HG02678 (cell line): ENCODE data around the gene ANAPC2.

Source experiments
- ATAC-seq: cut with Tn5 transposase; IDR thresholded peaks from one replicate; pipeline ENCODE4 v1.9.1; 2021; ENCODE audit warnings: mild to moderate bottlenecking, moderate library complexity; ENCODE audit not compliant: unreplicated experiment

The ANAPC2 gene, protein sequence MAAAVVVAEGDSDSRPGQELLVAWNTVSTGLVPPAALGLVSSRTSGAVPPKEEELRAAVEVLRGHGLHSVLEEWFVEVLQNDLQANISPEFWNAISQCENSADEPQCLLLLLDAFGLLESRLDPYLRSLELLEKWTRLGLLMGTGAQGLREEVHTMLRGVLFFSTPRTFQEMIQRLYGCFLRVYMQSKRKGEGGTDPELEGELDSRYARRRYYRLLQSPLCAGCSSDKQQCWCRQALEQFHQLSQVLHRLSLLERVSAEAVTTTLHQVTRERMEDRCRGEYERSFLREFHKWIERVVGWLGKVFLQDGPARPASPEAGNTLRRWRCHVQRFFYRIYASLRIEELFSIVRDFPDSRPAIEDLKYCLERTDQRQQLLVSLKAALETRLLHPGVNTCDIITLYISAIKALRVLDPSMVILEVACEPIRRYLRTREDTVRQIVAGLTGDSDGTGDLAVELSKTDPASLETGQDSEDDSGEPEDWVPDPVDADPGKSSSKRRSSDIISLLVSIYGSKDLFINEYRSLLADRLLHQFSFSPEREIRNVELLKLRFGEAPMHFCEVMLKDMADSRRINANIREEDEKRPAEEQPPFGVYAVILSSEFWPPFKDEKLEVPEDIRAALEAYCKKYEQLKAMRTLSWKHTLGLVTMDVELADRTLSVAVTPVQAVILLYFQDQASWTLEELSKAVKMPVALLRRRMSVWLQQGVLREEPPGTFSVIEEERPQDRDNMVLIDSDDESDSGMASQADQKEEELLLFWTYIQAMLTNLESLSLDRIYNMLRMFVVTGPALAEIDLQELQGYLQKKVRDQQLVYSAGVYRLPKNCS

DNA sequence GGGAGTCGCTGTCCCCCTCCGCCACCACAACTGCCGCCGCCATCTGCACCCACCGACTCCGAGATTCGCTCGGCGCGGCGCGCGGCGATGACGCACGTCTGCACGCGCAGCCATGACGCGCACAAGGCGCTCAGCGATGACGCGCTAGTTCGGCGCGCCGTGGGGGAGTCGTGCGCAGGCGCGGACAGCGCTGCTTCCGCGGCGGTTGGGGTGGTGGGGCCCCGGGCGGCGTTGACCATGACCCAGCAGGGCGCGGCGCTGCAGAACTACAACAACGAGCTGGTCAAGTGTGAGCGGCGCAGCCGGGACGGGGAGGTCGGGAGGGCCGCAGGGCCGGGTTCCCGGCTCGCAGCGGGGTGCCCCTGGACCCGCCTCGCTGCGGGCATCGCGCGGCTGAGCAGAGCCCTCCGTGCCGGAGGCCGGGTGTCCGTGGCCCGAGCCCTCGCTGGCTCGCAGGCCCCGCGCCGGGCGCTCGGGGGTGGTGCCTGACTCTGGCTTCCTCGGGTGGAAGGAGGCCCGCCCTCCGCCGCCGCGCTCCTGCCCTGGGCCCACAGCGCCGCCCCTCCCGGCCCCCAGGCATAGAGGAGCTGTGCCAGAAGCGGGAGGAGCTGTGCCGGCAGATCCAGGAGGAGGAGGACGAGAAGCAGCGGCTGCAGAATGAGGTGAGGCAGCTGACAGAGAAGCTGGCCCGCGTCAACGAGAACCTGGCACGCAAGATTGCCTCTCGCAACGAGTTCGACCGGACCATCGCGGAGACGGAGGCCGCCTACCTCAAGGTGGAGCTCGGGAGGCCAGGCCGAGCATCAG lies at the start of gene ANAPC2, which contains the start of gene SSNA1:
Gene ANAPC2, minus strand, starts transcription at position 71 of the 807 bp plus-strand sequence. Its CDS starts 28 bp downstream, at position 43.
Gene SSNA1, plus strand, starts transcription at position 187 of the 807 bp plus-strand sequence. Its CDS starts 51 bp downstream, at position 238.
- peak; percentile 77 for ATAC-seq

DNA sequence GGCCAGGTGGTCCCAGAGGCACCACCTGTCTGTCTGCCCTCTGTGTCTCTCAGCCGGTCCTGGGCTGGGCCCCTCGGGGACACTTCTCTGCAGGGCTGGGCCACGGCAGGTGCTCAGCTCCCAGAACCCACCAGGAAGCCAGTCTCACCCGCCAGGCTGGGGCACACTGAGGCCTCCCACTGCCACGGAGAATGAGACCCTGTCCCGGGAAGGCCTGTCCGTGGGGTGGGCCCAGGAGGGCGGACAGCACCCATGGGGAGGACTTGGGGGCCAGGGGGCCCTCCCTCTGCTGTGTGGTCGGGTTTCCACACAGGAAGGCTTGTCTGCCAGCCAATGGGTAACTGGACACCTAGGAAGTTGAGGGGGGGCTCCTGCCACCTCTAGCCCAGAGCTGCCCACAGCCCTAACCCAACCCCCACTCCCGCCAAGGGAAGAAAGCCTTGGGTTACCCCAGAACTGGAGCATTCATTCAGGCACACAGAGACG lies 48.6 kb upstream of the ANAPC2 start:
- ATAC-seq = no peak

DNA sequence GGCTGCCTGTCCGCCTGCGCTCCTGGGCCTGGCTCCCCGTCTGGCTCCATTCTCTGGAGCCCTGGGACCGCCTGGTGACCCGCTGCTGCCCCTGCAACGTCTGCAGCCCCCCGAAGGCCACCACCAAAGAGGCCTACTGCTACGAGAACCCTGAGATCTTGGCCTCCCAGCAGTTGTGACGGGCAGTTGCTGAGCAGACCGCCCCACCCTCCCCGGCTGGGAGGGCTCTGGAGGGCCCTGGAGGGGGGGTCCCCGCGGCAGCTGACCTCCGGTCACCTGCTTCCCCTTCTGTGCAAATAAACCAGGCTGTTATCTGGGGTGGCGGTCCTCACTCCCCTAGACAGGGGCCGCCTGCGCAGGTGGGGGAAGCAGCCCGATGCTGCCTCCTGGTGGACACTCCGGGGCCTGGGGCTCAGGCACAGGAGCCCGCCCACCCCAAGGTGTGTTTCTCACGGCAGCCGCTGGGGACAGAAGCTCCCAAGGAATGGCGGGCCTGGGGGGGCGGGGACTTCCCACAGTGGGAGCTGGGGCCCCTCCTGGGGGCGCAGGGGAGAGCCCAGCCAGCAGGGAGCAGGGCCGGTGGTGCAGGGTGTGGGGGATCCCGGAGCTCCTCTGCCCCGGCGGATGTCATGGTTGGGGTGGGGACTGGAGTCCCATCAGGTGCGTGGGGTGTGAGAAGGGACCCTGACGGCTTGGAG lies 48.0 kb upstream of the ANAPC2 start:
- ATAC-seq = no peak

DNA sequence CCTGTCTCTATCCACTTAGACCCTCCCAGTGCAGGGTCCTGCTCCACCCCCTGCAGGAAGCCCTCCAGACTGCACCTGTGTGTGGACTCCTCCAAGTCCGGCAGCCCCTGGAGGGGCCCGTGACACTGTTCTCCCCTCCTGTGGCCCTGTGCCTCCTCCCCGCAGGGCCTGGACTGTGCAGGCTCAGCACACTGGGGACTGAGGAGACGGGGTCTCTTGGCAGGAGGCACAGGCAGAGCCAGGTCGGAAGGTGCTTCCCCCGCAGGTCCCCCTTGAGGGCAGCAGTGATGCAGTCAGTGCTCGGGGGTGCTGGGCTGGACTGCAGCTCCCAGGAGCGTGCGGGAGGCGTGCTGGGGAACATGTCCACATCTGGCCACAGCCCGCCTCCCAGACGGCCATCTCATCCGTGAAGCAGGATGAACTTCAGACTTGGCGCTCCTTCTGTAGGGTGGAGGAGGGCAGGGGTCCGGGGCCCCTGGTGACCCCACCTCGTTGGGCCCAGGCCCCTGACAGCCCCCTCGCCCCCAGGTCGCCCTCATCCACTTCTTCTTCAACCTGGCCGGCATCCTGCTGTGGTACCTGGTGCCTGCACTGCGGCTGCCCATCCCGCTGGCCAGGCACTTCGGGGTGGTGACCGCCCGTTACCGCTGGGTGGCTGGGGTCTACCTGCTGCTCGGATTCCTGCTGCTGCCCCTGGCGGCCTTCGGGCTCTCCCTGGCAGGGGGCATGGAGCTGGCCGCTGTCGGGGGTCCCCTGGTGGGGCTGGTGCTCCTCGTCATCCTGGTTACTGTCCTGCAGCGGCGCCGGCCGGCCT lies 47.3 kb upstream of the ANAPC2 start:
- ATAC-seq = no peak

DNA sequence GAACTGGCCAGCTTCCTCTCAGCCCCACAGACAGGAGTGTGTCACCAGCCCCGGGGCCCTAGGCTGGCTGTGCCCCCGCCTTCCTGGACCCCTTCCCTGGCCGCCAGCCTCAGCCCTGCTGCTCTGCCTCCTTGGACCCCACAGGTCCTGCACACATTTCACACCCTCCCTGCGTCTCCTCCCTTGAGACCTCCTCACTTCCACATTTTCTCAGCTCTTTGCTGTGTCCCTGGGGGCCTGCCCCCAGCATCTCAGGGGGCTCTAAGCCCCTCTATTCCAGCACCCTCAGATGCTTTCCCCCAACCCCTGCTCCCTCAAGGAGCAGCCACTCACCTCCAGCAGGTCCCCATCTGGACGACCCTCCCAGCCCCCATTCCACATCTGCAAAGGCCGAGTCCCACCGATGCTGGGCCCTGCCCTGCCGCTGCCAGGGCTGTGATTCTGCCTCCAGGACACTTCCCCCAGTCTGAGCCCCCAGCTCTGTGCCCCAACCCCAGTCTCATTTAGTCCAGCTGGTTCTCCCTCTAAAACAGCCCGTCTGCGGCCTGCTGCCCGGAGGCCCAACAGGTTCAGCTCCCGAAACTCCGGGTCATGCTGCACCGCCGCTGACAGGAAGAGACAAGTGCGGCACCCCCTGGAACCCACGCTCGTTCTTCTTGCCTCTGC lies 46.5 kb upstream of the ANAPC2 start:
- no peak for ATAC-seq

DNA sequence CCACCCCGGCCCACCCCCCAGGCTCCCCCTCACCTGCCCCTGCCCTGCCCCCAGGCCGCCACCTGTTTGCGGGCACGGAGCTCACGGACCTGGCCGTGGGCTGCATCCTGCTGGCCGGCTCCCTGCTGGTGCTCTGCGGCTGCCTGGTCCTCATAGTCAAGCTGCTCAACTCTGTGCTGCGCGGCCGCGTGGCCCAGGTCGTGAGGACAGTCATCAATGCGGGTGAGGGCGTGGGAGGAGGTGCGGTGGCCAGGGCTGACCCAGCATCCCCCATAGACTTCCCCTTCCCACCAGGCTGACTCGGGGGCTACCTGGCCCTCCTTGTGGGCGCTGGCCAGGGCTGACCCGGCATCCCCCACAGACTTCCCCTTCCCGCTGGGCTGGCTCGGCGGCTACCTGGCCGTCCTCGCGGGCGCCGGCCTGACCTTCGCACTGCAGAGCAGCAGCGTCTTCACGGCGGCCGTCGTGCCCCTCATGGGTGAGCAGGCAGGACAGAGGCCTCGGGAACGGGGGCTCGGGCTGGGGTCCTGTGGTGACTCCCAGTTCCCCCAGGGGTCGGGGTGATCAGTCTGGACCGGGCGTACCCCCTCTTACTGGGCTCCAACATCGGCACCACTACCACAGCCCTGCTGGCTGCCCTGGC lies 45.8 kb upstream of the ANAPC2 start:
- ATAC-seq = no peak

DNA sequence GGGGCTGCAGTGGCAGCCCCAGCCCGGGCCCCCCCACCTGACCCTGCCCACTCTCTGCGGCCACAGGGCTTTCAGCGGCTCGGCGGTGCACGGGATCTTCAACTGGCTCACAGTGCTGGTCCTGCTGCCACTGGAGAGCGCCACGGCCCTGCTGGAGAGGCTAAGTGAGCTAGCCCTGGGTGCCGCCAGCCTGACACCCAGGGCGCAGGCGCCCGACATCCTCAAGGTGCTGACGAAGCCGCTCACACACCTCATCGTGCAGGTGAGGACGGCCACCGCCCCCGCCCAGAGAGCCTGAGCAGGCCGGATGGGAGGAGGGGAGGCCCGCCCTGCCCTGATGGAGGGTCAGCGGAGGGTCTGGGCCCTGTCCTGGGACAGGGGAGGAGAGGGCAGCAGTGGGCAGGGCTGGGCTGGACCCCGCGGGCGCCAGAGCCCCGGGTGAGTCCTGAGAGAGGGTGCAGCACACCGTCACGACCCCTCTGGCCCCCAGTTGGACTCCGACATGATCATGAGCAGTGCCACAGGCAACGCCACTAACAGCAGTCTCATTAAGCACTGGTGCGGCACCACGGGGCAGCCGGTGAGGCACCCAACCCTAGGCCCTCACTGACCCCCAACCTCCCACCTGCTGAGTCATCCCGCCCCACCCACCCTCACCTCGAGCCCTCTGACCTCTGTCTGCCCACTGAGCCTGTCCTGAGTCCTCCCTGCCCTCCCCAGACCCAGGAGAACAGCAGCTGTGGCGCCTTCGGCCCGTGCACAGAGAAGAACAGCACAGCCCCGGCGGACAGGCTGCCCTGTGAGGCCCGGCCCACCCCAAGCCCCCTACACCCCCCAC lies 45.0 kb upstream of the ANAPC2 start:
- no peak for ATAC-seq

DNA sequence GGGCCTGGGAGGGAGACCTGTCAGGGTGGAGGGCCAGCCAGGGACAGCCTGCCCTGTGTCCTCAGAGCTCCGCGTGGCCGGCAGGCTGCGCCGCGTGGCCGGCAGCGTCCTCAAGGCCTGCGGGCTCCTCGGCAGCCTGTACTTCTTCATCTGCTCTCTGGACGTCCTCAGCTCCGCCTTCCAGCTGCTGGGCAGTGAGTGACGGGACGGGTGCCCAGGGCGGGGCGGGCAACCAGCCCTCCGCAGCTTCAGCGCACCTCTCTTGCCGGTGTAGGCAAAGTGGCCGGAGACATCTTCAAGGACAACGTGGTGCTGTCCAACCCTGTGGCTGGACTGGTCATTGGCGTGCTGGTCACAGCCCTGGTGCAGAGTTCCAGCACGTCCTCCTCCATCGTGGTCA lies 44.1 kb upstream of the ANAPC2 start:
- no peak for ATAC-seq

DNA sequence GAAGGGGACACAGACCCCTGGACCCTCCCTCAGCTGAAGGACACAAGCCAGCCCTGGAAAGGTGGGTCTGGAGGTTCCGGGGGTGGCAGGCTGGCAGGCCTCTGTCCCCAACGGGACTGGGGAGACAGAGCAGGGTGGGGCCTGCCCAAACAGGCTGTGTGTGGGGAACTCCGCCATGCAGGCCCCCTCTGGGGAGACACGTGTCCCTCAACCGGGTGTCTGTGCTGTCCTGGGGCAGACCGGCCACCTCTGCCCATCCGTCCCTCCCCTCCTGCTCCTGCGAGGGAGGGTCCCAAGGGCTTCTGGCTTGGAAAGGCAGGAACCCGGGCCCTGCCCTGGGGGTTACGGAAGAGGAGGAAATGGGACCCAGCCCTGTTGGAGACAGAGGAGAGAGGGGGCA lies 43.7 kb upstream of the ANAPC2 start:
- no peak for ATAC-seq

DNA sequence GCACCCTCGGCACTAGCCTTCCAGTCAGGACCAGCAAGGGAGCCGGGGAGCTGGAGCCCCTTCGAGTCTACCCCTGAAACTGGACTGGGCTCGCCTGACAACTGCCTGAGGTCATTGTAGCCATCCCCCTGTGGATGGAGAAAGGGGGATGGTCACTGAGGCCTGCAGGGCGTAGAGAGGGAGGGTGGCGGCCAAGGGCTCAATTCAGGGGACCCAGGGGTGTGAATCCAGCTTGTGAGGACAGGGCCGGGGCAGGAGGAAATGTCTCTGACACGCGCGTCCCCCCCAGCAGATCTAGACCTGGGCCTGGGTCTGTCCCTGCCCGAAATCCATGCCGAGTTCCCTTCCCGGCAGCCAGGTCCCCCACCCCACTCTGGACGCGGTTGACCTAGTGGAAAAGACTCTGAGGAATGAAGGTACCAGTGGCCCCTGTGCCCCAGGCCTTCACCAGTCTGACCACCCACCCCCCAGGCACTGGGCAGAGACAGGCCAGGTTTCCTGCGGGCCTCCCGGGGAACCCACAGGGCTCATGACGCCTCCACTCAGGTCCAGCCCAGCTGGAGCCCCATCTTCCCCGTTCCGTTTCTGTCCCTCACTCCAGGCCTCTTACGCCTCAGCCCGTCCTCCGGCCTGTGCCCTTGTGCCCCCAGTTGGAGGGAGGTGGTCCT lies 43.1 kb upstream of the ANAPC2 start:
- no peak for ATAC-seq

DNA sequence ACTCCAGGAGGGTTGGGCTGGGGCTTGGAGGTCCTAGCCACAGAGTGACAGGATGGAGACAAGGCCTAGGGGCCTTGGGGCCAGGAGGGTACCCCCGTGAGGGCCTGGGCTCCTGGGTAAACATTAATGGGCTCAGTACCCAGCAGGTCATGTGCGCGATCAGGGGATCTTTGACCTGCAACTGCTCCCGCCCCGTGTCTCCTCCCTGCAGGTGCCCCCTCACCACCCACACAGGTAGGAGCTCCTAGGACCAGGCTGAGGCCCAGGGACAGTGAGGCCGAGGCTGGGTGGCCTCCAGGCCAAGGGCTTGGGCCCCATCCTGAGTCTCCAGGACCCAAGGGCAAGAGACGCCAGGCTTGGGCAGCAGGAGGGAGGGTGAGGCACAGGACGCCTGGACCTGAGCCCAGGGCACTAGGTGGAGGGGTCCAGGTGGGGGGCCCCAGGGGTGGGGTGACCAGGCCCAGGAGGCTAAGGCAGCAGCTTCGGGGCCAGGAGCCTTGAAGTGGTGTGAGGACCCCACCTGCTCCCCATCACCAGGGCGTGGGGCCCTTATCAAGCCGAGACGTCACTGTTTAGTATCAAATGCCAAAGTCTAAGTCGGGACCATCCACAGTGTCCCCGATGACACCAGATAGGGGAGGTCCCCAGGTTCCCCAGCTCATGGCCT lies 42.5 kb upstream of the ANAPC2 start, which contains the start of gene SLC34A3:
Gene SLC34A3, plus strand, starts transcription at position 197 of the 667 bp plus-strand sequence. CDS start 802 bp downstream, outside the sequence.
- ATAC-seq = no peak

DNA sequence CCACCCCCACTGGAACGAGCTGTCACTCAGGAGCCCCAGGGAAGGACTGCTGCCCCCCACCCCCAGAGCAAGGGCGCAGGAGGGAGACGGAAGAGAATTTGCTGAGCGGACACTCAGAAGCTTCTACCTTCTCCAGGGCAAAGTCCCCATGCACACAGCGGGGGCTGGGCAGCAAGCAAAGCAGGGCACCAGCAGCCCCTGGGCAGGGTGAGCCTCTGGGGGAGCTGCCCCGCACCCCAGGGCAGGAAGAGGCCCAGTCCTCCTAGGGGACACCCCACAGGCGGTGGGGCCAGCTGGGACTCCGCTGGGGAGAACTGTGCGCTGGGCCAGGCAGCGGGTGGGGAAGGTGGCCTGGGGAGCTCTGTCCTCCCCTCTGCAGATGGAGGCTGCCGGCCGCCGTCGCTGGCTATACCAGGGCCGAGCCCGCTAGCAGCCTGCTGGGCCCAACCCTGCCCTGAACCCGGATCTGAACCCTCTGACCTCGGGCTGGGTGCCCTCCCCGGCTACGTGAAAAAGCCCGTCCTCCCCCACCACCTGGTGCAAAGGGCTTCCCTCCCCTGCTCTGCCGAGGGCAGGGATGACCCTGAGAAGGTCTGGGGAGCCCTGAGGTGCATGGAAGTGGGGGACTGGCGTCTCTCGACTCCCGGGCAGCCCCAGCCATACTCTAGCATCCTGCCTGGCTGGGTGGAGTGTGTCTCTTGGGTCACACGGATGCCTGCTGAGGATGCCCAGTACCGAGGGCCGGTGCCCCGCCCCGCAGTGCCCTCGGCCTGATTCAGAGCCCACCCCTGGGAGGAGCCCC lies 41.7 kb upstream of the ANAPC2 start:
- no peak for ATAC-seq

DNA sequence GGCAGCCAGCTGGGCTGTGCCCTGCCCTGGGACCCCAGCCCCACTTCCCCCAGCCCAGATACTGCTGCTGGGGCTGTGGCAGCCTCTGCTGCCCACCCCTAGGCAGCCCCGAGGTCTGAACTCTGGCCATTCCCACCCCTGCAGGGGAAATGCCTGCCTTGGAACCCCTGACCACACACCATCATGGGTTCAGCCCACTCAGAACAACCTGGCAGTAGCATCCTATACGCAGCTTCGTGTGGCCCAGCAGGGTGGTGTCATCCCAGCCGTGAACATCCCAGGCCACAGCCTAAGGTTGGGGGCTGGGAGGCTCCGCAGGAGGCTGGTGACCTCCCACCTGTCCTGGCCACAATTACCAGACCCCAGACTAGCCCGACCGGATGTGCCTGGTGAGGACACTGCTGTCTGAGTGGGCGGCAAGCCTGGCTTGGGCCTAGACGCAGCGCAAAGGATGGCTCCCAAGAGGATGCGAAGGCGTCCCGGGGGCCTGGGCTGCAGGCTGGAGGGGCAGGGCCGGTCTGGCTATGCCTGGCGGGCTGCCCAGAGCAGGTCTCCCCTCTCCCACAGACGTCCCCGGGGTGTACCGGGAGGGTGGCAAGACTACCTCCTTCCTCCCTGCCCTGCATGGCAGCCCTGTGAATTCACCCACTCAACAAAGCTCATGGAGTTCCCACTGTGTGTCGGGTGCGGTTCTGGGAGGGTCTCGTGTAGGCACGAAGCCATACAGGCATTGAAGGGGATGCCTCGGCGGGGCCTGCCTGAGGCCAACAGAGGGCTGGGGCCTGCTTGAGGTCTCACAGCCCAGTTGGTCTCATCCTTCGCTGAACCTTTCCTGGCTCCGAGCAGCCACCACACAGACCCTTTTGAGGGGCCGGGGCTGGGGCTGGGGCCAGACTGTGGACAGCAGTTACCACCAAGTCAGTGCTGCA lies 40.9 kb upstream of the ANAPC2 start:
- no peak for ATAC-seq

DNA sequence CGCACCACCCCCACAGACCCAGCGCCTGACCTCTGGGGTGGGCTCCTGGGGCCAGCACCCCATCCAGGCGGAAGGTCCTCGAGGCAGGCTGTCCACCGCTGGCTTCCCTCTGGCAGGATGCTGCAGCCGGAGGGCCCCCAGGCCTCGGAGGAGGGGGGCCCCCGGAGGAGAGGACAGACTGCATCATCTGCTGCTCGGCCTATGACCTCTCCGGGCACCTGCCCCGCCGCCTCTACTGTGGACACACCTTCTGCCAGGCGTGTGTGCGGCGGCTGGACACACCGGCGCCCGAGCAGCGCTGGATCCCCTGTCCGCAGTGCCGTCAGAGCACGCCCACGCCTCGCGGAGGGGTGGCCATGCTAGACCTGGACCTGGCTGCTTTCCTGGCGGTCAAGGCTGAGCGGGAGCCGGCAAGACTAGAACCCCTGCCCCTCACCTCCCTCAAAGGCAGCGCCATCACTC lies 40.2 kb upstream of the ANAPC2 start:
- no peak for ATAC-seq
